Retinal pigment epithelial cell (primary cell): ENCODE results near the gene MRPL23.

Experiments
- DNase-seq: peaks from one replicate; pipeline ENCODE4 v3.0.0-alpha.2; 2010; ENCODE audit warnings: low read depth
- H3K4me3 ChIP-seq: 2 replicates; pipeline ENCODE4 v1.5.1; 2011; ENCODE audit warnings: mild to moderate bottlenecking, low read length, control low read depth, moderate library complexity
- CTCF ChIP-seq: conservative IDR thresholded peaks from 2 replicates; pipeline ENCODE4 v1.5.1; 2011; ENCODE audit warnings: low read depth, low read length, control low read depth, inconsistent platforms

Gene MRPL23

GRCh38 chr11:1926156-1927025, 20.7 kb upstream of the MRPL23 start:
- TF ChIP-seq CTCF, result no peak
- H3K4me3 ChIP-seq, result no peak overlapping the region
- DNase-seq, result no peak

- no peak for TF ChIP-seq CTCF
- DNase-seq, result no peak
- no peak overlapping the region for H3K4me3 ChIP-seq
Observed at GRCh38 chr11:1927026-1927847, 19.9 kb upstream of the MRPL23 start.

GRCh38 chr11:1927848-1928469, 19.2 kb upstream of the MRPL23 start:
- no peak for TF ChIP-seq CTCF

GRCh38 chr11:1928470-1928890, 18.7 kb upstream of the MRPL23 start:
- no peak for DNase-seq
- TF ChIP-seq CTCF, result no peak
- H3K4me3 ChIP-seq, result no peak overlapping the region

More at GRCh38 chr11:1927848-1928469, 19.2 kb upstream of the MRPL23 start:
- no peak overlapping the region for H3K4me3 ChIP-seq
- no peak for DNase-seq

- H3K4me3 ChIP-seq, result no peak overlapping the region
- no peak for DNase-seq
Observed at GRCh38 chr11:1928891-1929541, 18.1 kb upstream of the MRPL23 start.

More at GRCh38 chr11:1928891-1929541, 18.1 kb upstream of the MRPL23 start:
- no peak for TF ChIP-seq CTCF
